ENCODE data around the gene HOXD4.

The HOXD4 gene

DNA sequence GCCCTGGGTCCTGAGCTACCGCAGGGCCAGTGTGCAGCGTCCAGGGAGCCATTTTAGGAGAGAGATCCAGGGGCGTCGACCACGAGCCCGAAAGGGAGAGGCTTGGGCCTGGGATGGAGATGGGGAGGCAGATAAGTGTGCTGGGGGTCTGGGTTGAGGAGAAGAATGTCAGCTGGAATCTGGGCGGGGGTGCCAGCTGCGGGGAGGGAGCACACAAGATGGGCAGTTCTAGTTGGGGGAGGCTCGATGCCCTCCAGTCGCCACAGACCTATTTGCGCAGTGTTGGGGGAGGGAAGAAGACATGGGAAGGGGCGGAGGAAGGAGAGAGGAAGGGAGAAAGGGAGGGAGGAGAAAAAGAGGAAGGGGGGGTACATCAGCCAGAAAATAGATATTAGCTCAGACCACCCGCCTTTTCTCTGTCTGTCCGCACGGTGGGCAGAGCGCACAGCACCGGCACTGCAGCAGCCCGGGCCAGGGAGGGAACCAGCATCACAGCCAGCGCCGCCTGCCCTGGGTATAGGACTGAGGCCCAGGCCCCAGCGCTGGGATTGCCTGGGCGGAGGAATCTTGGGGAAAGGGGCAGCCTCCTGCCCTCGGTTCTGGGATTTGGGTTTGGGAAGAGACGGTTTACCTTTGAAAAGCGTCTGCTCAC lies 46.1 kb upstream of the HOXD4 start:
- in situ Hi-C loops (cut with HindIII; ENCODE audit: low sequenced_read_pairs): no loop called here
- no peak for DNase-seq (ENCODE audit: low read depth, low spot score)
- TF ChIP-seq, protein P1, sequence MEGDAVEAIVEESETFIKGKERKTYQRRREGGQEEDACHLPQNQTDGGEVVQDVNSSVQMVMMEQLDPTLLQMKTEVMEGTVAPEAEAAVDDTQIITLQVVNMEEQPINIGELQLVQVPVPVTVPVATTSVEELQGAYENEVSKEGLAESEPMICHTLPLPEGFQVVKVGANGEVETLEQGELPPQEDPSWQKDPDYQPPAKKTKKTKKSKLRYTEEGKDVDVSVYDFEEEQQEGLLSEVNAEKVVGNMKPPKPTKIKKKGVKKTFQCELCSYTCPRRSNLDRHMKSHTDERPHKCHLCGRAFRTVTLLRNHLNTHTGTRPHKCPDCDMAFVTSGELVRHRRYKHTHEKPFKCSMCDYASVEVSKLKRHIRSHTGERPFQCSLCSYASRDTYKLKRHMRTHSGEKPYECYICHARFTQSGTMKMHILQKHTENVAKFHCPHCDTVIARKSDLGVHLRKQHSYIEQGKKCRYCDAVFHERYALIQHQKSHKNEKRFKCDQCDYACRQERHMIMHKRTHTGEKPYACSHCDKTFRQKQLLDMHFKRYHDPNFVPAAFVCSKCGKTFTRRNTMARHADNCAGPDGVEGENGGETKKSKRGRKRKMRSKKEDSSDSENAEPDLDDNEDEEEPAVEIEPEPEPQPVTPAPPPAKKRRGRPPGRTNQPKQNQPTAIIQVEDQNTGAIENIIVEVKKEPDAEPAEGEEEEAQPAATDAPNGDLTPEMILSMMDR (IDR thresholded peaks at IDR 0.05; ENCODE audit: low read depth, low read length): no peak
- no peak overlapping the region for H3K4me3 ChIP-seq (ENCODE audit: low read depth, low read length)

DNA sequence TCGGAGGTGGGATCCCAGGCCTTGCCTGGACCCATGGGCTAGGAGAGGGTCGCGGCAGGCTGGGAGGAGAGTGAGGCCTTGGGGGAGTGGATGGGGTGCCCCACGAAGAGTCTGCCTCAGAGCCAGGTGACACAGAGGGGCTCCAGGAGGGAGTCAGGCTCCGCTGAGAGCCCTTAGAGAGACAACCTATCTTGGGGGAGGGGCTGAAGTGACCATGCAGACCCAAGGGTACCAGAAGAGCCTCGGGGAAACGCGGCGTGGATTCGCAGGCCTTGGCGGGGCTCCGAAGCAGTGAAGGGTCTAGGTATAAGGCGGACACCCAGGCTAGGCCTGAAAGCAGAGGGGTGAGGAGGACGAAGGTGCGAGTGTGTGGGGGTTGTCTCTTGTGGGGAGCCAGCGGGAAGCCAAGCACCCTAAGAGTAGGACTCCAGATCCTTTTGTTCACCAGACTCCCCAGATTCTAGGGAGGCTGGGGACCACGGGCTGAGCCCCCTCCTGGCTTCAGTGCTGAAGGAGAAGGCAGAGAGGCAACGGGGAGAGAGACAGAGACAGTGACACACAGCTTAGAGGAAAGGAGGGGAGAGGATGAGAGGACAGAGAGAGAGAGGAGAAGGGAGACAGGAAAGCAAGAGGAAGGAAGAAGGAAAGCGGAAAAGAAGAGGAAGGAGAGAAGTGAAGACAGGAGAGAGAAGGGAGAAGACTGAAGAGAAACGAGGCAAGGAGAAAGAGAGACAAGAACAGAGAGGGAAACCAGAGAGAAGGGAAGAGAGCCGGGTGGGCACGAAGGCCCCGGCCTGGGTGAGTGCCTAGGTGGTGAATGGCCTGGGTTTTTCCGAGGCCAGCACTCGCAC lies 45.4 kb upstream of the HOXD4 start:
- in situ Hi-C loops (cut with HindIII; ENCODE audit: low sequenced_read_pairs): no loop called here
- TF ChIP-seq, protein P1 (IDR thresholded peaks at IDR 0.05; ENCODE audit: low read depth, low read length): no peak
- DNase-seq (ENCODE audit: low read depth, low spot score): no peak
- no peak overlapping the region for H3K4me3 ChIP-seq (ENCODE audit: low read depth, low read length)

DNA sequence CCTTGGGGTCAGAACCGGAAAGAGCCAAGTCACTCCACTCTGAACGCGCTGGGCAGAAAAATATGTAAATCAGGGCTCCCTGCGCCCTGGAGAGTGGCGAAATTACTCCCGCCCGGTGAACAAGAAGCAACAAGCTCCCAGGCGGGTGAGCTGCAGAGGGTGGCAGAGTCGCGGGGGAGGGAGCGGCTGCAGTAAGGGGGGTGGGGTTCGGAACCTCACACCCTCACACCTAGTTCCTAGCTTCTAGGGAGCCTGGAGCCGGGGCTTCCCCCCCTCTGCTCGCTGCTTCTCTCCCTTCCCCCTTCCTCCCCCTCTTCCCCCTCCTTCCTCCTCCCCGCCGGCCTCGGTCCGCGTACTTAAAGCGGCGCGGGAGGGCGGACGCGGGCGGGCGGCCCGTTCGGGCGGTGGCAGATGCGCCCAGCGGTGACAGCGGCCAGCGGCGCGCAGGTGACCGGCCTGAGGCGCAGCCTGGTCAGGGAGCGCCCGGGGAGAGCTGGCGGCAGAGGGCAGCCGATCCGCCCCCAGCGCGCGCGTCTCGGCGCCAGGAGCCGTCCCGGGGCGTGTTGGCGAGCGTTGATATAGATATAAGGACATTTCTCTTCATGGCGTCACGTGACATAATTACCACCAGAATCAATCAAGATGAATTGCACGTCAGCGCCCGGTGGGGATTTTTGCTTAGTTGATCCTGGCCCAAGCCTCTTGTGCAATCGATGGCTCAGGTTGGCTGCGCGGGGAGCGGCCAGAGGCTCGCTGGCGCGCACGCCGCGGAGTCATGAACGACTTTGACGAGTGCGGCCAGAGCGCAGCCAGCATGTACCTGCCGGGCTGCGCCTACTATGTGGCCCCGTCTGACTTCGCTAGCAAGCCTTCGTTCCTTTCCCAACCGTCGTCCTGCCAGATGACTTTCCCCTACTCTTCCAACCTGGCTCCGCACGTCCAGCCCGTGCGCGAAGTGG lies 44.5 kb upstream of the HOXD4 start, which contains the start of gene HOXD11:
TSS of gene HOXD11 (plus strand) at position 700 of the 959 bp plus-strand sequence. CDS start at position 776, 76 bp downstream.
- TF ChIP-seq, protein P1 (IDR thresholded peaks at IDR 0.05; ENCODE audit: low read depth, low read length): no peak
- no peak for DNase-seq (ENCODE audit: low read depth, low spot score)
- in situ Hi-C loops (cut with HindIII; ENCODE audit: low sequenced_read_pairs): no loop called here
- H3K4me3 ChIP-seq (ENCODE audit: low read depth, low read length): no peak within 1 kb of the TSS

DNA sequence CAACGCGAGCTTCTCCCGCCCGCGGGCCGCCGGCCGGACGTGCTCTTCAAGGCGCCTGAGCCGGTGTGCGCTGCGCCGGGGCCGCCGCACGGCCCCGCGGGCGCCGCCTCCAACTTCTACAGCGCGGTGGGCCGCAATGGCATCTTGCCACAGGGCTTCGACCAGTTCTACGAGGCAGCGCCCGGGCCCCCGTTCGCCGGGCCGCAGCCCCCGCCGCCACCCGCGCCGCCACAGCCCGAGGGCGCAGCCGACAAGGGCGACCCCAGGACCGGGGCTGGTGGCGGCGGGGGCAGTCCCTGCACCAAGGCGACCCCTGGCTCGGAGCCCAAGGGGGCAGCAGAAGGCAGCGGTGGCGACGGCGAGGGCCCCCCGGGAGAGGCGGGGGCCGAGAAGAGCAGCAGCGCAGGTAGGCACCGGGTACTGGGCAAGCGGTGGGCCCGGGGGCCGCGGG lies 43.6 kb upstream of the HOXD4 start:
- no peak overlapping the region for H3K4me3 ChIP-seq (ENCODE audit: low read depth, low read length)
- TF ChIP-seq, protein P1 (IDR thresholded peaks at IDR 0.05; ENCODE audit: low read depth, low read length): no peak
- DNase-seq (ENCODE audit: low read depth, low spot score): no peak
- in situ Hi-C loops (cut with HindIII; ENCODE audit: low sequenced_read_pairs): no loop called here

DNA sequence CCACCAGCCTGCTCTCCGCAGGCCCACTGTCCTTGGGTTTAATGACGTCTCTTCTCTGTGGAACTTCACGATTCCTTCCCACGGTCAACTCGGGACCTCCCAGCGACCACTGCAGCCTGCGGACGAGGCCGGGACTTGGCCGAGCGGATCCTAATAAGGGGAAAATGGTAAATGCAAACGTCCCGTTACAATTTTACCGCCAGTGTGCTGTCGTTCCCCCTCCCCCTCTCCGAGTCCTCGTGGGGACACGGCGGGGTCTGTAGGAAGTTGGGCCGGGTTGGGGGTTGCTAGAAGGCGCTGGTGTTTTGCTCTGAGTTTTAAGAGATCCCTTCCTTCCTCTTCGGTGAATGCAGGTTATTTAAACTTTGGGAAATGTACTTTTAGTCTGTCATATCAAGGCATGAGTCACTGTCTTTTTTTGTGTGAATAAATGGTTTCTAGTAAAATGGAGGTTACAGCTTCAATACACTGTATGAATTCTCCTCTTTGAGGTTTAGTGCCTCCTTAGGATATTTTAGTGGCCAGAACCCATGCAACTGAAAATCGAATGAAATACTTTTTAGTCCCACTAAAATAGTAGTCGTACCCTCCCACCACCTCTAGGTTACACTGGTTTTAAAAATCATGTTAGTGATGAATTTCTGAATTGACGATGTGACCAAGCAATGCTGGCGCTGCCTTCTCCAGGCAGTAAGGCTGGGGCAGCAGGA lies 42.0 kb upstream of the HOXD4 start:
- TF ChIP-seq, protein P1 (IDR thresholded peaks at IDR 0.05; ENCODE audit: low read depth, low read length): no peak
- no peak overlapping the region for H3K4me3 ChIP-seq (ENCODE audit: low read depth, low read length)
- DNase-seq (ENCODE audit: low read depth, low spot score): no peak
- in situ Hi-C loops (cut with HindIII; ENCODE audit: low sequenced_read_pairs): no loop called here

All from astrocyte of the spinal cord (primary cell).